Esophagus muscularis mucosa (tissue), 3 donors: Measurements from ENCODE around the gene VPS35L.

Experiments
- POLR2A ChIP-seq: fragments of 450-650 bp; IDR thresholded peaks from one replicate; pipeline ENCODE4 v1.6.1; 2017; ENCODE audit warnings: antibody characterized with exemption, moderate library complexity, mild to moderate bottlenecking, low read depth
- POLR2AphosphoS5 ChIP-seq, 2 donors: sonication (generic); formaldehyde crosslinking; IDR thresholded peaks; one replicate each; pipeline ENCODE4 v1.6.1; 2017; ENCODE audit warnings: antibody characterized with exemption in 2 of 2
- TF ChIP-seq, protein P1 (sequence below), 3 experiments: fragments of 200-600 bp in 2 of 3; fragments of 450-650 bp in 1 of 3; sonication (generic) in 2 of 3; IDR thresholded peaks; one replicate each; pipeline ENCODE4 v1.5.1; 2017 to 2019; ENCODE audit warnings: antibody characterized with exemption in 3 of 3, mild to moderate bottlenecking in 2 of 3, moderate library complexity in 1 of 3

DNA sequence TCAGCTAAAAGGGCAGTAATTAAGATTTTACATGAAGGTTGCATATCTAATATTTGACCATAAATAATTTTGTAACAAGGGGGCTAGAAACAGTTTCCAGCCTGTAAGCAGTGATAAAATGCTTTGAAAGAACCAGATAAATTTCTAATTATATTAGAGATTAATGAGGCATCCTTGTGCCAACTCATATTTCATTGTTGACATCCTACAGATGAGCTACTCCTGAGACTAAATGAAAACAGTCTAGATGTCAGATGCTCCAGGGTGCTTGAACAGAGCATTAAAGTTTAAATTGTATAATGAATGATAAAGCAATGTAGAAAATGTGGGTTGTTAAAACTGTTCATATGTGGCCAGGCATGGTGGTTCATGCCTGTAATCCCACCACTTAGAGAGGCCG is 185.9 kb downstream of the VPS35L start:
- TF ChIP-seq, protein P1, sequence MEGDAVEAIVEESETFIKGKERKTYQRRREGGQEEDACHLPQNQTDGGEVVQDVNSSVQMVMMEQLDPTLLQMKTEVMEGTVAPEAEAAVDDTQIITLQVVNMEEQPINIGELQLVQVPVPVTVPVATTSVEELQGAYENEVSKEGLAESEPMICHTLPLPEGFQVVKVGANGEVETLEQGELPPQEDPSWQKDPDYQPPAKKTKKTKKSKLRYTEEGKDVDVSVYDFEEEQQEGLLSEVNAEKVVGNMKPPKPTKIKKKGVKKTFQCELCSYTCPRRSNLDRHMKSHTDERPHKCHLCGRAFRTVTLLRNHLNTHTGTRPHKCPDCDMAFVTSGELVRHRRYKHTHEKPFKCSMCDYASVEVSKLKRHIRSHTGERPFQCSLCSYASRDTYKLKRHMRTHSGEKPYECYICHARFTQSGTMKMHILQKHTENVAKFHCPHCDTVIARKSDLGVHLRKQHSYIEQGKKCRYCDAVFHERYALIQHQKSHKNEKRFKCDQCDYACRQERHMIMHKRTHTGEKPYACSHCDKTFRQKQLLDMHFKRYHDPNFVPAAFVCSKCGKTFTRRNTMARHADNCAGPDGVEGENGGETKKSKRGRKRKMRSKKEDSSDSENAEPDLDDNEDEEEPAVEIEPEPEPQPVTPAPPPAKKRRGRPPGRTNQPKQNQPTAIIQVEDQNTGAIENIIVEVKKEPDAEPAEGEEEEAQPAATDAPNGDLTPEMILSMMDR (IDR thresholded peaks at IDR 0.05), result no peak
- no peak for TF ChIP-seq POLR2A
- no peak for TF ChIP-seq POLR2AphosphoS5 (IDR thresholded peaks at IDR 0.05)
